C4-2B (cell line): ENCODE data around the gene SYT14.

ENCODE experiments used
- CTCF ChIP-seq: fragments of 450-650 bp; conservative IDR thresholded peaks from 2 replicates; pipeline ENCODE4 v1.5.1; 2017; ENCODE audit warnings: mild to moderate bottlenecking
- ZFX ChIP-seq: fragments of 450-650 bp; IDR thresholded peaks from 2 replicates; pipeline ENCODE4 v1.6.1; 2017

GRCh38 chr1:210003501-210003900 lies 65.5 kb downstream of the SYT14 start:
- TF ChIP-seq CTCF (no peak), ZFX (no peak)
